Neural progenitor cell (in vitro differentiated cells): Measurements from ENCODE around the gene RCOR1.
A peak's percentile ranks its signal among the peaks of the same experiment; 100 is the strongest.

ENCODE experiments used
- CTCF ChIP-seq: fragments of 200-600 bp; sonication (generic); IDR thresholded peaks from 2 replicates; pipeline ENCODE4 v1.5.1; 2017; ENCODE audit warnings: antibody characterized with exemption, mild to moderate bottlenecking
- EZH2 ChIP-seq: fragments of 200-600 bp; sonication (generic); IDR thresholded peaks from 2 replicates; pipeline ENCODE4 v1.6.1; 2017; ENCODE audit warnings: antibody characterized with exemption, mild to moderate bottlenecking, moderate library complexity
- EZH2phosphoT487 ChIP-seq: fragments of 200-600 bp; sonication (generic); IDR thresholded peaks from 2 replicates; pipeline ENCODE4 v1.6.1; 2017; ENCODE audit warnings: antibody characterized with exemption

- TF ChIP-seq CTCF = peak; percentile 26
- TF ChIP-seq EZH2phosphoT487 = no peak
- TF ChIP-seq EZH2 = no peak
These were observed 794 bp downstream of the RCOR1 start for GRCh38 chr14:102593061-102593824.
